Fibroblast of skin of back (primary cell): Measurements from ENCODE around the gene USP2.
A peak's percentile ranks its signal among the peaks of the same experiment; 100 is the strongest.

Source experiments
- DNase-seq: peaks from one replicate; pipeline ENCODE4 v3.0.0-alpha.2; 2013

USP2 gene

DNA sequence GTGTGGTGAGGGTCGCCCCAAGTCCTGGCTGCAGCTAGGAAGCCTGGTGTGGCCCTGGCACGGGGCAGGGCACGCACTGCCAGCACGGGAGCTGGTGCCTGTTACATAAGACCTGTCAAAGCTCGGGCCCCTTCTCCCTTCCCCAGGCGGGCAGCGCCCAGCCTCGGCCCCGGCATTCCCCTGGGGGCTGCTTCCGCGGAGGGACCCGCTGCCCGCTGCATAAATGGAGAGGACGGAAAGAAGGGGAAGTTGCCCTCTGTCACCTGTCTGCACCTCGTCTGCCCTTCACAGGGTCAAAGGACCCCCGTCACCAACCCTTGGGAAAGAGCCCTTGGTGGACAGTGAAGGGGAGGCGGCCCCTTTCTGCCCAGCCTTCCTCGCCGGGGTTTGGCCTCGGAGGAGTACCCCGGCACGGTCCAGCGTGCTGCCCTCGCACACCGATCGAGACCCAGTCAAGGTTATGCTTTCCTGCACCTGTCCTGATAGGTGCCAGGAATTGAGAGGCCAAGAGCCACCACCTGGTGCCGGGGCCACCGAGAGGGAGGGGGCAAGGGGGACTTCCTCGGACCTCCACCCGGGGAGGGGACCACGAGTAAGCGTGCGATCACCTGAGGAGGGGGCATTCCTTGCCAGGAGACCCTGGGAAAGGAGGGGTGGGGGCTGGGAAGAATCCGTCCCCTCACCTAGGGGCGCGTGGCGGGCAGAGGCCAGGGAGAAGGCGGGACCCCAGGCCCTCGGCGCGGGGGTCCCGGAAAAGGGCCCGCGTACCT lies 18.2 kb downstream of the USP2 start:
- no peak for DNase-seq

DNA sequence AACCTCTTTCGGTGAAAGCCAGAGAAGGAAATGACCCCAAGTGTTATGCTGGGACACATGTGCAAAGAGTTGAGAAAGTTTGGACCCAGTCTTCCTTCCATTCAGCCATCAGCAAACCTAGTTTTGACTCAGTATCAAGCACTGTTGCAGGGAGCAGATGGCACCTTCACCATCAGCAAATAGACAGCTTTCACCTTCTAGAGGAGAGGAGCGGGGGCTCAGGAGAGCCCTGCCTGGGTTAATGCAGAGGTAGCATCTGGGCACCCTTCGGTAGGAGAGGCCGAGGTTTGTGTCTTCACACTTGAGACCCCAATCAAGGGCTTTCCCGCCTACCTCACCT lies 18.8 kb downstream of the USP2 start:
- no peak for DNase-seq

DNA sequence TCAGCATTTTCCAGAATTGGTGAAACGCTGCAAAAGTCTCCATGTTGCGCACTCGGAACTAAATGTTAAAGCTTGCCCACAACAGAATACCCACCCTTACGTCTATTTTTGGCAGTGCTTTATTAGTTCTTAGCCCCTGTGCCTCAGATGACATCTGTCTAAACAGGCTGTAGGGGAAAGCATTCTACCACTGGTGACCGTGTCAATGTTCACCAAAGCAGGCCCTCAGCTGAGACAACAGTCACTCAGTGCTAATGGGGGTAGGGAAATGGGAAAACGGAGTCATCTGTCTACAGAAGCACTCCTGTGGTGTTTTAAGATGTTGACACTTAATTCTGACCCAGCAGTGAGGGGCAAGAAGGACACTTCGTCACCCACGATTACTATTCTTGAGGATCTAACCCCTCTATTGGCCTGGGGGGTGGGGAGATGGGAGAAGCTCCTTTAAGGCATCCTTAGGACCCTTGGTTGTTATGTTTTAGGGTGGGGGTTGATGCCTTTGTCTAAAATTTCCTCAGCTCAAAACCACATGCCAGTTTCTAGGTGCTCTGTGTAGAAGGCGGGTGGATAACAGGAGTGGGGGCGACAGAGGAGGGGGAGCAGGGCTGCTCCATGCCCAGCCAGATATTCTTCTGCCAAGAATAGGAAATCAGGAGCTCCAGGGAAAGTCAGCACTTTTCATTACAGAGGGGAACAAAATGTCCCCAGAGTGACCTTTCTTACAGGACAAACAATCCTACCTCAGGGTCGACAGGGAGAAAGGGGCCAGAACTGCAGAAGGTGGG lies 19.4 kb downstream of the USP2 start:
- DNase-seq, result no peak

DNA sequence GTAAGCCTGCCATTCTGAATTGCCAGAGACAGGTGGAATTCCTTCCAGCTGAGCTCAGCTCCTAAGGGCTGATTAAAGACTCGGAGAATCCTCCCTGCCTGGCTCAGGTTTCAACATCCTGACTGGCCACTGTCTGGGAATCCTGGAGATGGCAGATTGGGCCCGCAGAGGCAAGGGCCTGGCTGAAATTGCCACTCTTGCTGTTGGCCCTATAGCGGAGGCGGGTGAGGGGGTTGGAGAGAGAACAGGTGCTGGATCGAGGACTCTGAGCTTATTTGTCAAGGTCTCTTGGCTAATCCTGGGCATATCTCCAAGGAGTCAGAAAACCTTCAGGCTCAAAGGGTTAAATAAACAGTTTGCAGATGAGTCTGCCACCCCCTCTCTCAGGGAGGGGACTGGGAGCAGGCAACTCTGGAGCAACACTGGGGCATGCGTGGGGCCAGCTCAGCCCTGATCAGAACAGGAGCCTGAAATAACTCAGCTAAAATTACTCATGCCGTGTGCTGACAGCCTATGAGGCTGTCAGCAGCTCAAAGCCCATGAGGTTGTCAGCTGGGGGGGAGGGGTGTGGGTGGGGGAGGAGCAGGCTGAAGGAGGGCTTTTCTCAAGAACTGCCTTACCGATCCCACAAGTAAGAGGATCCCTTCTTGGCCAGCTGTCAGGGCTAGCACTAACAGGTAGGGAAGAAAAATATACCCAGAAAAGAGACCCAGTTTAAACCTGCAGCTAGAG lies 20.3 kb downstream of the USP2 start:
- DNase-seq, result peak; percentile 75

DNA sequence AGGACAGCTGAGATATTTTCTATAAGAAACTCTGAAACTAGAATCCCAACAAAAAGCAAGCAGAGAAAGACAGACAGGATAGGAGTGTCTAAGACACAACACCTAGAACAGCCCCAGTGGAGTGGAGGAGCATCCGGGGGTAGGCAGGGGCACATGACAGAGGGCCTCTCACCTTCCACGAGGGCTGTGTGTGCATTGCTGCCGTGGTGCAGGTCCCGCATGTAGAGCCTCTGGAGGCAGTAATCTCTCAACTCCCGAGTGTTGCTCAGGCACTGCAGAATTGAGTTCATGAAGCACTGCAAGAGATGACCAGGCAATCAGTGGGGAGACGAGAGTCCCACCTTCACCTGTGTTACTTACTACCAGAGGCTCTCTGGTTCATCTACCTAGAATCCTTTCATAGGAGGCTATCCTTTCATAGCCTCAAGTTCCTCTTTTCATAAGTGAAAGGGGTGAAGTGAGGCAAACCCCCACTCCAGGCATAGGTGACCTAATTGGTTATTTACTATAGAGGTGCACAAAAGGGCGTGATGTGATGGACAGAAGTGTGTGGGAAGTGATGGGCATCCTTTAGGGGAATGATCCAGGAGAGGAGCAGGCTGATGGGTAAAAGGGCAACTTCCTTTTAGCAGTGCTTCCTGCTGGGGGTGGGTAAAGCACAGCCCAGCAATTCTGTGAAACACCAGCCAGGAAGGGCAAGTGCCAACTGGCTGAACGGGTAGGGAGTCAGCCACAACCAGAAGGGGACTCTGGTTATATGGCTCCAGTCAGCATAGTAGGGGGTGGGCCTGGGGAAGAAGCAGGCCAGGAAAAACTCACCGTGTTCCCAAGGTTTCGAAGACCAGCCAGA lies 21.9 kb downstream of the USP2 start:
- DNase-seq, result no peak

DNA sequence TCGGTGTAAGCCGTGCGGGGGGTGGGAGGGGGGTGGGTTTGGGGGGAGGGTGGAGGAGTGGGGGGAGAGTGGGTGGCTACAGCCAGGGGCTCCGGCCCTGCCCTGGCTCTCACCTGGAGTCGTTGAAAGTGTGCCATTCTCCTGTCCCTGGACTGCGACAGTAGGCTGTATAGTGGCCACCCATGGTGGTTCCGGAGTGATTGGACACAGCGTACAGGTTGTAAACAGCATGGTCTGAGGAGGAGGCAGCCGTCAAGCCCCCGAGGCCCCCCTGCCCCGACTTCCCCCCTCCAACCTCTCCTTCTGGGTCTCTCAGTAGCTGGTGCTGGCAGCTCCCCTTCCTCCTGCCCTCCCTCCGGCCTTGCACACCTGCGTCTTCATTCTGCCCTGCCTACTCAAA lies 24.4 kb downstream of the USP2 start:
- DNase-seq, result no peak

DNA sequence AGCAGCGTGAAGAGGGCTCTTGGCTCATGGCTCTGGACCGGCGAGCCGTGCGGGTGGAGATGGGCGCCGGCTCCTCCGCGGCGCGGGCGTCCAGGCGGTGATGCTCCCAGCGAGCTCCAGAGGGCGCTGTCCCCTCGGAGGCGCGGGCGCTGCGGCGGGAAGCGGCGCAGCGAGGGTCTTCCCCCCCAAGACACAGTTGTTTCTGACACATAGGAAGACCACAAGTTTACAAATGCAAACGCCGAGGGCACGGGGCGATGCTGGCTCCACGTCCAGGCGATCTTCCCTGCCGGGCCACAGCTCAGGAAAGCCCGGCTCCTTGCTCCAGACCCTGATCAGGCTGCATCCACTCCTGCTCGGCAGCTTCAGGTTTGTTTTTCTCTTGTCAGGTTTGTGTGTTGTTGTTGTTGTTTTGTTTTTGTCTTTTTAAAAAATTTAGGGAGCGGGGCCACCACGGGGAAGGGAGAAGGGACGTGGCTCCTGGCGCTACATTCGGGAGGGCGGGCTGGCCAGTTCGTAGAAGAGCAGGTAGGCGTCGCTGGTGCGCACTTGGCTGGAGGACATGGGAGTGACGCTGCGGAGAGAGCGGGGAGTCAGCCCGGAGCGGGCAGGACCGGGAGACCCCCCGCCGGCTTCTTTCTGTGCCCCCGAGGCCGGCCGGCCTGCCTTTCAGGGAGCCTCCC lies 25.0 kb downstream of the USP2 start:
- DNase-seq, result peak; percentile 75

DNA sequence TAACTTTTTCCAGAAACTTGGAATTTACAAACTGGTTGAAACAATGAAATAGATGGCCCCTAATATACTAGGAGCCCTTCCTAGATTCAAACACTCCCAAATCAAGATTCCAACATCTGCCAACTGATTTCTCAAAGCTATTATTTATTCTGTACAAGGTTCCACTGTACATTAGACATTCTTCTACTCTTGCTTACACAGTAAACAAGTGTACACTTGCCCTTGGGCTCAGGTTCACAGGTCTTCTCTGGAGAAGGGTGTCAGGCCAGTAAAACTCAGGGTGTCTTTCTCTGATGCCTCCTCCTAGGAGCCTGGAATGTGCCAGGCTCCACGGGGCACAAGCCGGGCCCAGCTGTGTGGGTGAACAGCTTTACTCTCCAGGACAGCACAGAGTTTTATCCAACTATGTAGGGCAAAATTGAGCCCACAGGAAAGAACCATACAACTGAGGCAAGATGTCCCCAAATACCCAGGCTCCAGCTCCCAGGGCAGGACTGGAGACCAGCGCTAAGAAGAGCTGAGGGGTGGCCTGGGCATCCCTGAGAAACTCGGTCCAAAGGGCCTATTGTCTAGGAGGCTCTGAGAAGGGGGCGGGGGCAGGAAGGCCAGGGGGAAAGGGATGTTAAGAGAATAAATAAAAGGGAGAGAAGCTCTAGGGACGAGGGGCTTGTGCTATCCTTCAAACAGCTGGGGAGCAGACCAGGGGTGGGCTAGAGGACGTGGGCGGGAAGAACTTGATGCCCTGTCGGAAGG lies 26.2 kb downstream of the USP2 start:
- DNase-seq, result no peak

DNA sequence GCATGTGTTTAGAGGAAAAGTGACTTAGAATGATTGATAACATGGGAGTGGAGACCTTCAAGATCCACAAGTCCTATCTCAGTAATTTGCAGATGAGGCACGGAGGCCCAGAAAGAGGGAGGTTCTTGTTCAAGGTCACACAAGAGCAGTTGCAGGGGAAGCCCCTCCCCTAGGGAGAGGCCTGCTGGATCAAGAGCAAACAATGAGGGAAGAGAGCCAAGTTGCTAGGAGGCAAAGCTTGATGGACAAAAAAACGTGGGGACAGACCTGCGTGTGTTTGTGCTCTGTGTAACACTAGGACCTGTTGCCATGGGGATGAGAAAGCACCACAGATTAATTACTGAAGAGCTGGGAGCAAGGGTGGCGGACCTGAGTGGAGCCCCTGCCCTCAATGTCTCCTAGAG lies 28.6 kb downstream of the USP2 start:
- no peak for DNase-seq

DNA sequence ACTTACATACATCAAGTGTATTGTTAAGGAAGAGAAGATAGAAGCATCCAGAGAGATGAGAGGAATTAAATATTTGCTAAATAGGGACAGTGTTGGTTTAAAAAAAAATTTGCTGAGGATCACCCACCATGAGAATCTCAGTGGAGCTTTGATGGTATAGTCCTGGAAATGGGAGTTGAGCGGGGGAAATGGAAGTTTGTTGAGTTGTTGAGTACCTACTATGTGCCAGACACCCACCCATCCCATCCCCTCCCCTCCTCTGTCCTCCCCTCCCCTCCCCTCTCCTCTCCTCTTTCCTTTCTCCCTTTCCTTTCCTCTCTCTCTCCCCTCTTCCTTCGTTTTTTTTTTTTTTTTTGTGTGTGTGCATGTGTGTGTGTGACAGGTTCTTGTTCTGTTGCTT lies 30.3 kb downstream of the USP2 start:
- no peak for DNase-seq

DNA sequence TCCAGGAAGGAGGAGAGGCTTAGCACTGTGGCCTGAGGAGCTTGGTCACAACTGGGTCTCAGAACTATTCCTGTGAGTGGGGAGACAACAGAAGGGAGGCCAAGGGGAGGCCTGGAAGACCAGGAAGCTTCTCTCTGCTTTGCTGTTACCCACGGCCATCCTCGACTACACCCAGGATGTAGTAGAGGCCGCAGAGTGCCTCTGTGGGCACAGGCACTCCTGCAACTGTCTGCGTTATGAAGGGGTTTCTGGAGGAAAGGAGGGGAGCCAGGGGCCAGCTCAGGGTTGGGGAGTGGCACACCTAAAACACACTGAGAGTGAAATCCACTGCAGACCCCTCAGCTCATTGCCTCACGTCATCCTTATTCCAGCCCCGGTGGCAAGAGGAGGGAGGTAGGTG lies 31.2 kb downstream of the USP2 start:
- DNase-seq, result no peak

DNA sequence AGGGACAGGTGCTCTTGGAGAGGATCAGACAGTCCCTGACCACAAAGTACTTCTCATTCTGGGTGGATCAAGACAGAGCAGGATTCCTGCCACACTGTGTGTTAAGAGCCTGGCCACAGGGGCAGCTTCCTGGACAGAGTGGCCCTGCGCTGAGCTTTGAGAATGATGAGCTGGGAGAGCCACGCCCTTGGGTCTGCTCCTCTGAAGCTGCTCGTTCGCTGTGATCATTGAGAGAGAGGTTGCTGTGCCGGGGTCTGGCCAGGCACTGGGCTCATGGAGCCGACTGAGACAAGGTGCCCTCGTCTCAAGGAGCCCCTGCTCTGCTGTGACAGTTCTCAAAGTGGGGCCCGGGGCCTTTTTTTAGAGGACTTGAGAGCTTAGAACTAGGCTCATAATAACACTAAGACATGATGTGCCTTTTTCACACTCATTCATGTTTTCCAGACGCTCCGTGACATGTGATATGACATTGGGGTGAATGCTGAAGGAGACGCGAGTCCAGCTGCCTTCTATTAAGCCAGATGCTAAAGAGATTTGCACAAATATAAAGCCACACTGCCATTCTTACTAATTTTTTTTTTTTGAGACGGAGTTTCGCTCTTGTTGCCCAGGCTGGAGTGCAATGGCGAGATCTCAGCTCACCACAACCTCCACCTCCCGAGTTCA lies 33.4 kb downstream of the USP2 start:
- no peak for DNase-seq

DNA sequence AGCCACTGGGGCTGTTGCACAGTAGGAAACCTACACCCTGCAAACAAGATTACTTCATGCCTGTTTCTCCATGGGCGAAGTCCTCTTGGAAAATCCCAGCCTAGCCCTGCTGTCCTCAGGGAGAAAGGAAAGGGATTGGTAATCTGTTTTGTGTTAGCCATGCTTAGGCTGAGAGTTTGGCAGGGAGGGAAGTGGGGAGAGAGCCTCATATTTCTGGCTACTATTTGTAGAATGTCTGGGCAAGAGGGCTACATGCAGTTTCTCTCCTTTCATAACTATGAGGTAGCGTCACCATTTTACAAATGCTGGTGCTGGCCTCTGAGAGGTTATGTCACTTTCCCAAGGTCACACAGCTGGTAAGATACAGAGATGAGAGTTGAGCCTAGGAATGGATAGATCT lies 34.2 kb downstream of the USP2 start:
- peak; percentile 73 for DNase-seq

DNA sequence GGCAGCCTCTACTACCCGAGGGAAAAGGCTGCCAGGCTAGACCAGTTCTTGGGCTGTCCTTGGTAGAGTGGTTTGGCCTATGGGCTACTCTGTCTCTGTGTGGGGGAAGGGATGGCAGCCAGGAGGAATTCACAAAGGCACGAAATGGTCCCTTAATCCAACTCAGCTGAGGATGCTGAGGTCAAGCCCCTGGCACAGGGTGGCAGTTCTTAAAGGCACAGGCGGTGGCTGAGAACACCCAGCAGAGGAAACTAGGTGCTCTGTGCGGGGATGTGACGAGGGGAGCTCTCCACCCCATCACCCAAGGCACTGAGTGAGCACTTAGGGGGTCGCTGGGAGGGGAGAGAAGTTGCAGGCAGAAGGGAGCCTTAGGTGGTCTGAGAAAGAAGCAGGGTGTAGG lies 34.9 kb downstream of the USP2 start, which contains the start of gene MFRP:
MFRP (minus strand) TSS at position 101 of the 400 bp plus-strand sequence. CDS start 192 bp downstream, outside the sequence.
- DNase-seq, result no peak

DNA sequence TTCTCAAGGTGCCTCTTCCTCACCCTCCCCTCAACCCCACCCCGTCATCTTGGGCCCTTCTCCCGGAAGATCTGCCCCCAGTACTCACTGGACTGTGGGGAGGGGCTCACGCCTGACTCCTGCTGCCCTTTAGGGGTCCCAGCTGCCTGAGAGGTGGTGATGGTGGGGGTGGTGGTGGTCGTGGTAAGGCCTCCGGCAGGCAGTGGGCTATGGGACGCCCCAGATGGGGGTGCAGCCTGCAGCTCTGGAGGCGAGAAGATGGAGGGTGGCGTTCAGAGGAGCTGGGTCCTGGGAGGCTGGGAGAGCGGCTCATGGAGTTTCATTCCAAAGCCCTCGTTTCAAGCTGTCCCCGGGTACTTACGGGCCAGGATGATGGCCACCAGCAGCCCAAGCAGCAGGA lies 35.8 kb downstream of the USP2 start:
- DNase-seq, result no peak

DNA sequence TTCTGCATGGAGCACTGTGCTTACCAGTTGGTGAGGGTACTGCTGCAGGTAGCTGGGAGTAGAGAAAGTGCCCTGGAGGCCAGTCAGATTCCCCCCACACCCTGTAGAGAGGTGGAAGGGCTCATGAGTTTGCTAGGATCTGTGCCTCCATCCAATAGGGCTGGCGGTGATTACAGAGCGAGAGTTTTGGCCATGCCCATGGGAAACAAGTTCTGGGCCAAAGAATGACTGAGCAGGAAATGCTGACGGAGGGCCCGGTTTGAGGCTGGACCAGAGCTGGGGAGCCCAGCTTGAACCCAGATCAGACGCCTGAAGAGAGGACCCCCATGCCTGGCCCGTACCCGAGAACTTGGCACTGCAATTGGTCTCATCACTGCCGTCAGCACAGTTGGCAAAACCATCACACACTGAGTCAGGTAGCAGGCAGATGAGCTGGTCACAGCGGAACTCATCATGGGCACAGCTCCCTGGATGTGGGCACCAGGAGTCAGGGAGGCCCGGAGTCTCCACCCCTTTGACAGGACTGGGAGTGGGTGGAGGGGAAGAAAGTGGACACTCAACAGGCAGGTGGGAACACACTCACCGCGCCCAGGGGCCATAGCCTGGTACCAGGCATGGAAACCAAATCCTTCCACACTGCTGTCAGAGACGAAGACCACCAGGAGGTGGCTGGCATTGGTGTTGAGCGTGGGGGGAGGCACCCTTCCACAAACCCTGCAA lies 37.0 kb downstream of the USP2 start:
- DNase-seq, result no peak

DNA sequence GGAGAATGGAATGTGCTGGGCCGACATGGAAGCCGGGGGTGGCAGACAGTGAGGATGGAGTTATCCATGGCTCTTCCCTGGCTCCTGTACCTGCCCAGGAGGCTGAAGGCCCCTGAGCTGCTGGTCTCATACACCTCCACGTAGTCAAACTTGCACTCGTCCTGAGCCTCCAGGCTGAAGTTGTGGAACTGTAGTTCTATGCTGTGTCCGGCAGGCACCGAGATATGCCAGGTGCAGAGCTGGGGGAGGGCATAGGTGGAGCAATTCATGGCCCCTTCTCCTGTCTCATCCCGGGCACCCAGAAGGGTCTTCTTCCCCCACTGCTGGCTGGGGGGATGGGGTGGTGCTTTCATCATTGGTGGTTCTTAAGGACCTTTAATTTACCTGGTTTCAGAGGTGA lies 37.8 kb downstream of the USP2 start:
- no peak for DNase-seq

DNA sequence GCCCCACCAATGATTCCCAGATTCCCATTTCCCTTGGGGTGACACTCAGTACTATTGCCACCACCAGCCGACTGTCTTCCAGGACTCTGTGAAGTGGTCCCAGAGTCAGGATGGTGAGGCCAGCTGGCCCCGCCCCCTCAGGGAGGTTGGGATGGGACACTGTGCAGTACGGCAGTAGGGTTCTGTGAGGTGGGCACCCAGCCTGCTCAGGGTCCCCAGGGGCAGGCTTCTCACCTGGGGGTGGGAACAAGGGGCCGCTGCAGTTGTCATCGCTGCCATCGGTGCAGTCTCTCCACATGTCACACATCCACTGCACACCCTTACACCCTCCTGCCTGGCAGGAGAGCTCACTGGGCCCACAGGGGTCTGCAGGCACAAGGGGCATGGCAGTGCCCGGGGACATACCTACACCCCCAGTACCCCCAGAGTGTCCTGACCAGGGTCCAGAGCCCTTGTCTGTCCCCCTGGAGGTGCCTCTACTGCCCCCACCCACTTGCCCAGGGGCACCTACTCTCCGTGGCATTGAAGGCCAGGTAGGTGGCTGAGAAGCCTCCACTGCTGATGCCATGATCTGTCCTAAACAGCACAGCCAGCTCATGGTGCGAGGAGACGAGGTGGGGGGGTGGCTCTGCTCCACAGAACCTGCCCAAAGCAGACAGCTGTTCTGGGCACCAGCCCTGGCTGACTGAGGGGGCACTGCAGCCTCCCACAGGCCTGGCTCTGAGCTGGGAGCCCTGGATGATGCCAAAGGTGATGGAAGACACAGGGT lies 38.9 kb downstream of the USP2 start:
- no peak for DNase-seq

DNA sequence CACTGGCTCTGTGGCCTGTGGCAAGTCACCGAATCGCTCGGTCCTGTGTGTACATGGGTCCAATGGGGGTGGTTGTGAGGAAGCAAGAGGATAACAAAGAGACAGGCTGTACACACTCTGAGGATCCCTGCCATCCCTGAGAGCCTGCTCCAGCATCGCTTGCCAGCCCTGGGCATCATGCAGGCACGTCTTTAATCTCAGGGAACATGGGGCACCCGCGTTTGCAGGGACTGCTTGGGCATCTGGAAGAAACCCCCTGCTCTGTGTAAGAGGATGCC lies 39.5 kb downstream of the USP2 start:
- no peak for DNase-seq
